DMS153 treated with DMSO at 0.1 percent for 48 hours (cell line): ENCODE data around the gene PDE7B.
"Not testable (repeated sequence)": the region's sequence is repeated elsewhere in the genome, so short reads cannot be mapped to it uniquely, and the experiment has no call there.

Experiments used
- DNase-seq: peaks from one replicate; lab custom pipeline; 2025; ENCODE audit not compliant: unreplicated experiment; lab: John Stamatoyannopoulos, UW

Gene PDE7B

GRCh38 chr6:136139111-136139510 lies 287.6 kb downstream of the PDE7B start:
- not testable (repeated sequence) for DNase-seq

GRCh38 chr6:136144251-136145023 lies 292.9 kb downstream of the PDE7B start:
- DNase-seq: no peak

GRCh38 chr6:136146130-136146529 lies 294.6 kb downstream of the PDE7B start:
- no peak for DNase-seq

GRCh38 chr6:136147342-136147741 lies 295.8 kb downstream of the PDE7B start:
- no peak for DNase-seq

GRCh38 chr6:136148051-136148450 lies 296.6 kb downstream of the PDE7B start:
- DNase-seq: no peak

GRCh38 chr6:136148523-136148922 lies 297.0 kb downstream of the PDE7B start:
- no peak for DNase-seq

GRCh38 chr6:136149311-136149710 lies 297.8 kb downstream of the PDE7B start:
- DNase-seq: no peak

GRCh38 chr6:136150961-136151360 lies 299.5 kb downstream of the PDE7B start:
- DNase-seq: no peak

- DNase-seq: no peak
Measured at GRCh38 chr6:136153707-136154375, 302.3 kb downstream of the PDE7B start.

GRCh38 chr6:136155191-136155590 lies 303.7 kb downstream of the PDE7B start:
- DNase-seq: no peak

- no peak for DNase-seq
Measured at GRCh38 chr6:136157743-136158142, 306.2 kb downstream of the PDE7B start.

- DNase-seq: no peak
Measured at GRCh38 chr6:136158387-136158821, 306.9 kb downstream of the PDE7B start.

GRCh38 chr6:136158971-136159370 lies 307.5 kb downstream of the PDE7B start:
- no peak for DNase-seq

GRCh38 chr6:136160250-136160649 lies 308.7 kb downstream of the PDE7B start:
- DNase-seq: no peak

GRCh38 chr6:136161950-136162349 lies 310.4 kb downstream of the PDE7B start:
- no peak for DNase-seq

- DNase-seq: no peak
Measured at GRCh38 chr6:136163260-136163659, 311.8 kb downstream of the PDE7B start.

GRCh38 chr6:136166815-136167214 lies 315.3 kb downstream of the PDE7B start:
- DNase-seq: no peak

- DNase-seq: no peak
Measured at GRCh38 chr6:136169394-136170148, 318.1 kb downstream of the PDE7B start.

- DNase-seq: no peak
Measured at GRCh38 chr6:136171231-136171630, 319.7 kb downstream of the PDE7B start.

- no peak for DNase-seq
Measured at GRCh38 chr6:136173519-136174507, 322.3 kb downstream of the PDE7B start.

GRCh38 chr6:136174510-136174909 lies 323.0 kb downstream of the PDE7B start:
- DNase-seq: no peak
